ENCODE data around the gene AGXT2.

- TF ChIP-seq ZBTB33 (IDR thresholded peaks at IDR 0.05; ENCODE audit: extremely low read depth, insufficient replicate concordance, low read length) (no peak), CTCF (IDR thresholded peaks at IDR 0.05 in 2 of 3, conservative IDR thresholded peaks at IDR 0.05 in 1 of 3; ENCODE audit: borderline replicate concordance in 1 of 3, insufficient read depth in 1 of 3, low read depth in 2 of 3, low read length in 2 of 3) (no peak), YY1 (IDR thresholded peaks at IDR 0.05; ENCODE audit: extremely low read depth, insufficient replicate concordance, low read depth, low read length) (no peak), ATF3 (IDR thresholded peaks at IDR 0.05) (no peak), MAX (IDR thresholded peaks at IDR 0.05) (no peak), ELF1 (IDR thresholded peaks at IDR 0.05; ENCODE audit: borderline replicate concordance, low read depth) (no peak), CBX3 (IDR thresholded peaks at IDR 0.05; ENCODE audit: low read depth) (no peak), POLR2A (IDR thresholded peaks at IDR 0.05; ENCODE audit: borderline replicate concordance, extremely low read depth, insufficient read depth, insufficient read length) (no peak), ZNF274 (IDR thresholded peaks at IDR 0.05; ENCODE audit: low read depth, low read length) (no peak), SRF (IDR thresholded peaks at IDR 0.05; ENCODE audit: low read depth) (no peak), POLR2AphosphoS5 (IDR thresholded peaks at IDR 0.05; ENCODE audit: low read depth, low read length) (no peak)
Observed at GRCh38 chr5:35048910-35049309, 1.2 kb upstream of the AGXT2 start.

All from HCT116 (cell line).